HEK293 (cell line): ENCODE data around the gene IFNL4.

Experiments
- PRDM1 ChIP-seq: fragments of 450-650 bp; formaldehyde crosslinking; IDR thresholded peaks from 2 replicates; pipeline ENCODE4; 2016; ENCODE audit warnings: missing biosample characterization, missing genetic modification characterization
- SCRT2 ChIP-seq: fragments of 450-650 bp; formaldehyde crosslinking; IDR thresholded peaks from 2 replicates; pipeline ENCODE4 v1.5.1; 2016; ENCODE audit warnings: missing biosample characterization, missing genetic modification characterization
- ZBTB21 ChIP-seq: fragments of 450-650 bp; formaldehyde crosslinking; IDR thresholded peaks from 2 replicates; pipeline ENCODE4 v1.5.1; 2017; ENCODE audit warnings: missing biosample characterization, missing genetic modification characterization
- ZNF138 ChIP-seq: fragments of 450-650 bp; formaldehyde crosslinking; IDR thresholded peaks from 2 replicates; pipeline ENCODE4 v1.5.1; 2016; ENCODE audit warnings: missing biosample characterization, missing genetic modification characterization, borderline replicate concordance
- ZNF23 ChIP-seq: fragments of 450-650 bp; formaldehyde crosslinking; IDR thresholded peaks from 2 replicates; pipeline ENCODE4 v1.5.1; 2016; ENCODE audit warnings: missing biosample characterization, missing genetic modification characterization, borderline replicate concordance
- ZNF37A ChIP-seq: fragments of 450-650 bp; IDR thresholded peaks from 2 replicates; pipeline ENCODE4 v1.5.1; 2018; ENCODE audit warnings: missing biosample characterization, missing genetic modification characterization
- ZNF416 ChIP-seq: fragments of 450-650 bp; formaldehyde crosslinking; IDR thresholded peaks from 2 replicates; pipeline ENCODE4 v1.5.1; 2016; ENCODE audit warnings: missing biosample characterization, missing genetic modification characterization
- ZNF423 ChIP-seq: fragments of 450-650 bp; formaldehyde crosslinking; IDR thresholded peaks from 2 replicates; pipeline ENCODE4 v1.5.1; 2016; ENCODE audit warnings: missing biosample characterization, missing genetic modification characterization
- ZNF530 ChIP-seq: fragments of 450-650 bp; formaldehyde crosslinking; IDR thresholded peaks from 2 replicates; pipeline ENCODE4 v1.5.1; 2016; ENCODE audit warnings: low read depth, missing biosample characterization, missing genetic modification characterization
- ZNF555 ChIP-seq: fragments of 450-650 bp; formaldehyde crosslinking; conservative IDR thresholded peaks from 2 replicates; pipeline ENCODE4 v1.5.1; 2017; ENCODE audit warnings: missing biosample characterization, mild to moderate bottlenecking, missing genetic modification characterization, inconsistent platforms
- ZNF623 ChIP-seq: fragments of 450-650 bp; formaldehyde crosslinking; IDR thresholded peaks from 2 replicates; pipeline ENCODE4 v1.5.1; 2016; ENCODE audit warnings: missing biosample characterization, missing genetic modification characterization
- ZNF792 ChIP-seq: fragments of 450-650 bp; formaldehyde crosslinking; IDR thresholded peaks from 2 replicates; pipeline ENCODE4 v1.5.1; 2016; ENCODE audit warnings: missing biosample characterization, missing genetic modification characterization
- ZXDB ChIP-seq: fragments of 450-650 bp; formaldehyde crosslinking; IDR thresholded peaks from 2 replicates; pipeline ENCODE4 v1.5.1; 2016; ENCODE audit warnings: missing biosample characterization, missing genetic modification characterization
- TF ChIP-seq, protein P1 (sequence below): fragments of 450-650 bp; formaldehyde crosslinking; IDR thresholded peaks from 2 replicates; pipeline ENCODE4 v1.5.1; 2016; ENCODE audit warnings: missing biosample characterization, missing genetic modification characterization, low read depth
- TF ChIP-seq, protein P2 (sequence below): fragments of 450-650 bp; formaldehyde crosslinking; IDR thresholded peaks from 2 replicates; pipeline ENCODE4 v1.5.1; 2016; ENCODE audit warnings: missing biosample characterization, missing genetic modification characterization
- TF ChIP-seq, protein P3 (sequence below): fragments of 450-650 bp; formaldehyde crosslinking; conservative IDR thresholded peaks from 2 replicates; pipeline ENCODE4 v1.5.1; 2016; ENCODE audit warnings: low read depth, missing biosample characterization, missing genetic modification characterization
- TF ChIP-seq, protein P4 (sequence below): fragments of 450-650 bp; formaldehyde crosslinking; IDR thresholded peaks from 2 replicates; pipeline ENCODE4 v1.5.1; 2017; ENCODE audit warnings: missing biosample characterization, missing genetic modification characterization
- TF ChIP-seq, protein P5 (sequence below): fragments of 450-650 bp; formaldehyde crosslinking; IDR thresholded peaks from 2 replicates; pipeline ENCODE4 v1.5.1; 2016; ENCODE audit warnings: missing biosample characterization, missing genetic modification characterization
- TF ChIP-seq, protein P6 (sequence below): fragments of 450-650 bp; formaldehyde crosslinking; IDR thresholded peaks from 2 replicates; pipeline ENCODE4 v1.5.1; 2017; ENCODE audit warnings: missing biosample characterization, missing genetic modification characterization
- TF ChIP-seq, protein P7 (sequence below): fragments of 450-650 bp; formaldehyde crosslinking; IDR thresholded peaks from 2 replicates; pipeline ENCODE4 v1.5.1; 2016; ENCODE audit warnings: missing biosample characterization, missing genetic modification characterization

Gene IFNL4

DNA sequence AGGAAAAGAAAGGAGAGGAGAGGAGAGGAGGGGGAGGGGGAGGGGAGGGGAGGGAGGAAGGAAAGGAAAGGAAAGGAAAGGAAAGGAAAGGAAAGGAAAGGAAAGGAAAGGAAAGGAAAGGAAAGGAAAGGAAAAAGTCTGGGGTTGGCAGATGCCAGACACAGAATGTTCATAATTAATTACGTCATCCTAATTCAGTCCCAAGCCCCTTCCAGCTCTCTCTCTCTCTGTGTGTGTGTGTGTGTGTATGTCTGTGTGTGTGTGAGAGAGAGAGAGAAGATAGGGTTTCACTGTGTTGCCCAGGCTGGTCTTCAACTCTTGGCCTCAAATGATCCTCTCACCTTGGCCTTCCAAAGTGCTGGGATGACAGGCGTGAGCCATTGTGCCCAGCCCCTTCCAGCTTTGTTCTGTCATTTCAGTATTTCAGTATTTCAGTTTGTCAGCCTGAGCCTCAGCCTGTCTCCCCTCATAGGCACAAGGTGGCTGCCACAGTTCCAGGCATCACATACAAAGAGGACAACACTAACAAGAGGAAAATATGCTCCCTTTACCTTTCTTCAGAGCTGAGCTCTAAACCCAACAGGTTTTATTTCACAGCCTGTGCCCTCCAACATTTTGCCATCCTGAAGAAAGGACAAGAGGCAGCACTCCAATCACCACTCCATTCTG lies 18.4 kb downstream of the IFNL4 start (continued):
- TF ChIP-seq ZXDB (no peak), ZNF138 (tag by site-specific recombination) (no peak), ZNF423 (tag by site-specific recombination) (no peak), ZNF555 (tag by site-specific recombination) (no peak), ZNF23 (tag by site-specific recombination) (no peak), SCRT2 (tag by site-specific recombination) (0 out of 2 replicates have a peak, but pooled peaks have one; percentile 23), ZNF792 (tag by site-specific recombination) (no peak), ZBTB21 (tag by site-specific recombination) (peak; percentile 48; the same call in 1 of the 2 replicates), ZNF623 (no peak), ZNF37A (tag by site-specific recombination) (no peak), ZNF530 (tag by site-specific recombination) (peak; percentile 85), ZNF416 (tag by site-specific recombination) (0 out of 2 replicates have a peak, but pooled peaks have one; percentile 68), PRDM1 (tag by site-specific recombination) (peak; percentile 98)
- TF ChIP-seq, protein P1, sequence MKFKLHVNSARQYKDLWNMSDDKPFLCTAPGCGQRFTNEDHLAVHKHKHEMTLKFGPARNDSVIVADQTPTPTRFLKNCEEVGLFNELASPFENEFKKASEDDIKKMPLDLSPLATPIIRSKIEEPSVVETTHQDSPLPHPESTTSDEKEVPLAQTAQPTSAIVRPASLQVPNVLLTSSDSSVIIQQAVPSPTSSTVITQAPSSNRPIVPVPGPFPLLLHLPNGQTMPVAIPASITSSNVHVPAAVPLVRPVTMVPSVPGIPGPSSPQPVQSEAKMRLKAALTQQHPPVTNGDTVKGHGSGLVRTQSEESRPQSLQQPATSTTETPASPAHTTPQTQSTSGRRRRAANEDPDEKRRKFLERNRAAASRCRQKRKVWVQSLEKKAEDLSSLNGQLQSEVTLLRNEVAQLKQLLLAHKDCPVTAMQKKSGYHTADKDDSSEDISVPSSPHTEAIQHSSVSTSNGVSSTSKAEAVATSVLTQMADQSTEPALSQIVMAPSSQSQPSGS (tag by site-specific recombination): peak; percentile 92
- TF ChIP-seq, protein P2, sequence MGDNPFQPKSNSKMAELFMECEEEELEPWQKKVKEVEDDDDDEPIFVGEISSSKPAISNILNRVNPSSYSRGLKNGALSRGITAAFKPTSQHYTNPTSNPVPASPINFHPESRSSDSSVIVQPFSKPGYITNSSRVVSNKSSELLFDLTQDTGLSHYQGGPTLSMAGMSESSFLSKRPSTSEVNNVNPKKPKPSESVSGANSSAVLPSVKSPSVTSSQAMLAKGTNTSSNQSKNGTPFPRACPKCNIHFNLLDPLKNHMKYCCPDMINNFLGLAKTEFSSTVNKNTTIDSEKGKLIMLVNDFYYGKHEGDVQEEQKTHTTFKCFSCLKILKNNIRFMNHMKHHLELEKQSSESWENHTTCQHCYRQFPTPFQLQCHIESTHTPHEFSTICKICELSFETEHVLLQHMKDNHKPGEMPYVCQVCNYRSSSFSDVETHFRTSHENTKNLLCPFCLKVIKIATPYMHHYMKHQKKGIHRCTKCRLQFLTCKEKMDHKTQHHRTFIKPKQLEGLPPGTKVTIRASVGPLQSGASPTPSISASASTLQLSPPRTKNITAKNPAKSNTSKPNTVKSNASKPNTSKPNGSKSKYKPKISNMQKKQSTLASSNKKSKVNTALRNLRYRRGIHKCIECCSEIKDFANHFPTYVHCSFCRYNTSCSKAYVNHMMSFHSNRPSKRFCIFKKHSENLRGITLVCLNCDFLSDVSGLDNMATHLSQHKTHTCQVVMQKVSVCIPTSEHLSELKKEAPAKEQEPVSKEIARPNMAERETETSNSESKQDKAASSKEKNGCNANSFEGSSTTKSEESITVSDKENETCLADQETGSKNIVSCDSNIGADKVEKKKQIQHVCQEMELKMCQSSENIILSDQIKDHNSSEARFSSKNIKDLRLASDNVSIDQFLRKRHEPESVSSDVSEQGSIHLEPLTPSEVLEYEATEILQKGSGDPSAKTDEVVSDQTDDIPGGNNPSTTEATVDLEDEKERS (tag by site-specific recombination): peak; percentile 98
- TF ChIP-seq, protein P3, sequence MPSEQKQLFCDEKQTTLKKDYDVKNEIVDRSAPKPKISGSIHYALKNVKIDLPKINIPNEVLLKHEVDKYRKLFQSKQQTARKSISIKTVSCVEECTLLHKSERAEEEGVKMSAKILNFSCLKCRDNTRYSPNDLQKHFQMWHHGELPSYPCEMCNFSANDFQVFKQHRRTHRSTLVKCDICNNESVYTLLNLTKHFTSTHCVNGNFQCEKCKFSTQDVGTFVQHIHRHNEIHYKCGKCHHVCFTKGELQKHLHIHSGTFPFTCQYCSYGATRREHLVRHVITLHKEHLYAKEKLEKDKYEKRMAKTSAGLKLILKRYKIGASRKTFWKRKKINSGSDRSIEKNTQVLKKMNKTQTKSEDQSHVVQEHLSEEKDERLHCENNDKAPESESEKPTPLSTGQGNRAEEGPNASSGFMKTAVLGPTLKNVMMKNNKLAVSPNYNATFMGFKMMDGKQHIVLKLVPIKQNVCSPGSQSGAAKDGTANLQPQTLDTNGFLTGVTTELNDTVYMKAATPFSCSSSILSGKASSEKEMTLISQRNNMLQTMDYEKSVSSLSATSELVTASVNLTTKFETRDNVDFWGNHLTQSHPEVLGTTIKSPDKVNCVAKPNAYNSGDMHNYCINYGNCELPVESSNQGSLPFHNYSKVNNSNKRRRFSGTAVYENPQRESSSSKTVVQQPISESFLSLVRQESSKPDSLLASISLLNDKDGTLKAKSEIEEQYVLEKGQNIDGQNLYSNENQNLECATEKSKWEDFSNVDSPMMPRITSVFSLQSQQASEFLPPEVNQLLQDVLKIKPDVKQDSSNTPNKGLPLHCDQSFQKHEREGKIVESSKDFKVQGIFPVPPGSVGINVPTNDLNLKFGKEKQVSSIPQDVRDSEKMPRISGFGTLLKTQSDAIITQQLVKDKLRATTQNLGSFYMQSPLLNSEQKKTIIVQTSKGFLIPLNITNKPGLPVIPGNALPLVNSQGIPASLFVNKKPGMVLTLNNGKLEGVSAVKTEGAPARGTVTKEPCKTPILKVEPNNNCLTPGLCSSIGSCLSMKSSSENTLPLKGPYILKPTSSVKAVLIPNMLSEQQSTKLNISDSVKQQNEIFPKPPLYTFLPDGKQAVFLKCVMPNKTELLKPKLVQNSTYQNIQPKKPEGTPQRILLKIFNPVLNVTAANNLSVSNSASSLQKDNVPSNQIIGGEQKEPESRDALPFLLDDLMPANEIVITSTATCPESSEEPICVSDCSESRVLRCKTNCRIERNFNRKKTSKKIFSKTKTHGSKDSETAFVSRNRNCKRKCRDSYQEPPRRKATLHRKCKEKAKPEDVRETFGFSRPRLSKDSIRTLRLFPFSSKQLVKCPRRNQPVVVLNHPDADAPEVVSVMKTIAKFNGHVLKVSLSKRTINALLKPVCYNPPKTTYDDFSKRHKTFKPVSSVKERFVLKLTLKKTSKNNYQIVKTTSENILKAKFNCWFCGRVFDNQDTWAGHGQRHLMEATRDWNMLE (tag by site-specific recombination): no peak
- TF ChIP-seq, protein P4, sequence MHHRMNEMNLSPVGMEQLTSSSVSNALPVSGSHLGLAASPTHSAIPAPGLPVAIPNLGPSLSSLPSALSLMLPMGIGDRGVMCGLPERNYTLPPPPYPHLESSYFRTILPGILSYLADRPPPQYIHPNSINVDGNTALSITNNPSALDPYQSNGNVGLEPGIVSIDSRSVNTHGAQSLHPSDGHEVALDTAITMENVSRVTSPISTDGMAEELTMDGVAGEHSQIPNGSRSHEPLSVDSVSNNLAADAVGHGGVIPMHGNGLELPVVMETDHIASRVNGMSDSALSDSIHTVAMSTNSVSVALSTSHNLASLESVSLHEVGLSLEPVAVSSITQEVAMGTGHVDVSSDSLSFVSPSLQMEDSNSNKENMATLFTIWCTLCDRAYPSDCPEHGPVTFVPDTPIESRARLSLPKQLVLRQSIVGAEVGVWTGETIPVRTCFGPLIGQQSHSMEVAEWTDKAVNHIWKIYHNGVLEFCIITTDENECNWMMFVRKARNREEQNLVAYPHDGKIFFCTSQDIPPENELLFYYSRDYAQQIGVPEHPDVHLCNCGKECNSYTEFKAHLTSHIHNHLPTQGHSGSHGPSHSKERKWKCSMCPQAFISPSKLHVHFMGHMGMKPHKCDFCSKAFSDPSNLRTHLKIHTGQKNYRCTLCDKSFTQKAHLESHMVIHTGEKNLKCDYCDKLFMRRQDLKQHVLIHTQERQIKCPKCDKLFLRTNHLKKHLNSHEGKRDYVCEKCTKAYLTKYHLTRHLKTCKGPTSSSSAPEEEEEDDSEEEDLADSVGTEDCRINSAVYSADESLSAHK: no peak
- TF ChIP-seq, protein P5, sequence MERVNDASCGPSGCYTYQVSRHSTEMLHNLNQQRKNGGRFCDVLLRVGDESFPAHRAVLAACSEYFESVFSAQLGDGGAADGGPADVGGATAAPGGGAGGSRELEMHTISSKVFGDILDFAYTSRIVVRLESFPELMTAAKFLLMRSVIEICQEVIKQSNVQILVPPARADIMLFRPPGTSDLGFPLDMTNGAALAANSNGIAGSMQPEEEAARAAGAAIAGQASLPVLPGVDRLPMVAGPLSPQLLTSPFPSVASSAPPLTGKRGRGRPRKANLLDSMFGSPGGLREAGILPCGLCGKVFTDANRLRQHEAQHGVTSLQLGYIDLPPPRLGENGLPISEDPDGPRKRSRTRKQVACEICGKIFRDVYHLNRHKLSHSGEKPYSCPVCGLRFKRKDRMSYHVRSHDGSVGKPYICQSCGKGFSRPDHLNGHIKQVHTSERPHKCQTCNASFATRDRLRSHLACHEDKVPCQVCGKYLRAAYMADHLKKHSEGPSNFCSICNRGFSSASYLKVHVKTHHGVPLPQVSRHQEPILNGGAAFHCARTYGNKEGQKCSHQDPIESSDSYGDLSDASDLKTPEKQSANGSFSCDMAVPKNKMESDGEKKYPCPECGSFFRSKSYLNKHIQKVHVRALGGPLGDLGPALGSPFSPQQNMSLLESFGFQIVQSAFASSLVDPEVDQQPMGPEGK: no peak
- TF ChIP-seq, protein P6, sequence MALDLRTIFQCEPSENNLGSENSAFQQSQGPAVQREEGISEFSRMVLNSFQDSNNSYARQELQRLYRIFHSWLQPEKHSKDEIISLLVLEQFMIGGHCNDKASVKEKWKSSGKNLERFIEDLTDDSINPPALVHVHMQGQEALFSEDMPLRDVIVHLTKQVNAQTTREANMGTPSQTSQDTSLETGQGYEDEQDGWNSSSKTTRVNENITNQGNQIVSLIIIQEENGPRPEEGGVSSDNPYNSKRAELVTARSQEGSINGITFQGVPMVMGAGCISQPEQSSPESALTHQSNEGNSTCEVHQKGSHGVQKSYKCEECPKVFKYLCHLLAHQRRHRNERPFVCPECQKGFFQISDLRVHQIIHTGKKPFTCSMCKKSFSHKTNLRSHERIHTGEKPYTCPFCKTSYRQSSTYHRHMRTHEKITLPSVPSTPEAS (tag by site-specific recombination): peak; percentile 66
- TF ChIP-seq, protein P7, sequence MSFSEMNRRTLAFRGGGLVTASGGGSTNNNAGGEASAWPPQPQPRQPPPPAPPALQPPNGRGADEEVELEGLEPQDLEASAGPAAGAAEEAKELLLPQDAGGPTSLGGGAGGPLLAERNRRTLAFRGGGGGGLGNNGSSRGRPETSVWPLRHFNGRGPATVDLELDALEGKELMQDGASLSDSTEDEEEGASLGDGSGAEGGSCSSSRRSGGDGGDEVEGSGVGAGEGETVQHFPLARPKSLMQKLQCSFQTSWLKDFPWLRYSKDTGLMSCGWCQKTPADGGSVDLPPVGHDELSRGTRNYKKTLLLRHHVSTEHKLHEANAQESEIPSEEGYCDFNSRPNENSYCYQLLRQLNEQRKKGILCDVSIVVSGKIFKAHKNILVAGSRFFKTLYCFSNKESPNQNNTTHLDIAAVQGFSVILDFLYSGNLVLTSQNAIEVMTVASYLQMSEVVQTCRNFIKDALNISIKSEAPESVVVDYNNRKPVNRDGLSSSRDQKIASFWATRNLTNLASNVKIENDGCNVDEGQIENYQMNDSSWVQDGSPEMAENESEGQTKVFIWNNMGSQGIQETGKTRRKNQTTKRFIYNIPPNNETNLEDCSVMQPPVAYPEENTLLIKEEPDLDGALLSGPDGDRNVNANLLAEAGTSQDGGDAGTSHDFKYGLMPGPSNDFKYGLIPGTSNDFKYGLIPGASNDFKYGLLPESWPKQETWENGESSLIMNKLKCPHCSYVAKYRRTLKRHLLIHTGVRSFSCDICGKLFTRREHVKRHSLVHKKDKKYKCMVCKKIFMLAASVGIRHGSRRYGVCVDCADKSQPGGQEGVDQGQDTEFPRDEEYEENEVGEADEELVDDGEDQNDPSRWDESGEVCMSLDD (tag by site-specific recombination): 0 out of 2 replicates have a peak, but pooled peaks have one; percentile 33
